Neural progenitor cell (in vitro differentiated cells): ENCODE data around the gene DGKE.

Source experiments
- CTCF ChIP-seq: fragments of 200-600 bp; sonication (generic); IDR thresholded peaks from 2 replicates; pipeline ENCODE4 v1.5.1; 2017; ENCODE audit warnings: antibody characterized with exemption, mild to moderate bottlenecking
- EZH2 ChIP-seq: fragments of 200-600 bp; sonication (generic); IDR thresholded peaks from 2 replicates; pipeline ENCODE4 v1.6.1; 2017; ENCODE audit warnings: antibody characterized with exemption, mild to moderate bottlenecking, moderate library complexity

- TF ChIP-seq CTCF (no peak), EZH2 (no peak)
Measured at GRCh38 chr17:56890906-56891674, 57.1 kb downstream of the DGKE start.
